GM19452 (cell line): ENCODE data around the gene PCDH12.
"Not testable (repeated sequence)": the region's sequence is repeated elsewhere in the genome, so short reads cannot be mapped to it uniquely, and the experiment has no call there.

Source experiments
- ATAC-seq: cut with Tn5 transposase; IDR thresholded peaks from one replicate; pipeline ENCODE4 v1.9.1; 2021; ENCODE audit not compliant: unreplicated experiment

Gene PCDH12

GRCh38 chr5:141941307-141941706, 16.7 kb downstream of the PCDH12 start:
- ATAC-seq: no peak

GRCh38 chr5:141940695-141941271, 17.2 kb downstream of the PCDH12 start:
- no peak for ATAC-seq

- no peak for ATAC-seq
Measured at GRCh38 chr5:141935538-141935937, 22.5 kb downstream of the PCDH12 start.

- ATAC-seq: no peak
Measured at GRCh38 chr5:141934099-141934844, 23.7 kb downstream of the PCDH12 start.

- ATAC-seq: no peak
Measured at GRCh38 chr5:141933151-141933550, 24.9 kb downstream of the PCDH12 start.

- ATAC-seq: no peak
Measured at GRCh38 chr5:141931694-141932093, 26.3 kb downstream of the PCDH12 start.

GRCh38 chr5:141929398-141930058, 28.5 kb downstream of the PCDH12 start:
- no peak for ATAC-seq

GRCh38 chr5:141928051-141928450, 30.0 kb downstream of the PCDH12 start:
- no peak for ATAC-seq

GRCh38 chr5:141926434-141926833, 31.6 kb downstream of the PCDH12 start:
- ATAC-seq: no peak

GRCh38 chr5:141923448-141924313, 34.3 kb downstream of the PCDH12 start, which contains the start of gene DELE1:
Gene DELE1 (plus strand): TSS chr5:141923871. CDS start chr5:141923942, 71 bp downstream.
- peak; percentile 96 for ATAC-seq

GRCh38 chr5:141922827-141923447, 35.1 kb downstream of the PCDH12 start:
- not testable (repeated sequence) for ATAC-seq

GRCh38 chr5:141920771-141921170, 37.2 kb downstream of the PCDH12 start:
- ATAC-seq: no peak

GRCh38 chr5:141919218-141920119, 38.5 kb downstream of the PCDH12 start:
- no peak for ATAC-seq

- no peak for ATAC-seq
Measured at GRCh38 chr5:141917760-141918159, 40.2 kb downstream of the PCDH12 start.

GRCh38 chr5:141916522-141916921, 41.5 kb downstream of the PCDH12 start:
- no peak for ATAC-seq

GRCh38 chr5:141915881-141916336, 42.1 kb downstream of the PCDH12 start:
- ATAC-seq: no peak

- ATAC-seq: no peak
Measured at GRCh38 chr5:141914797-141915196, 43.2 kb downstream of the PCDH12 start.

GRCh38 chr5:141914199-141914743, 43.7 kb downstream of the PCDH12 start:
- no peak for ATAC-seq

- no peak for ATAC-seq
Measured at GRCh38 chr5:141913560-141914198, 44.3 kb downstream of the PCDH12 start.
